Midbrain (tissue), 1 donor: ENCODE data around the gene RPL7A.

ENCODE experiments used
- DNase-seq: peaks from one replicate; lab custom pipeline; 2025; lab: John Stamatoyannopoulos, UW

RPL7A gene

DNA sequence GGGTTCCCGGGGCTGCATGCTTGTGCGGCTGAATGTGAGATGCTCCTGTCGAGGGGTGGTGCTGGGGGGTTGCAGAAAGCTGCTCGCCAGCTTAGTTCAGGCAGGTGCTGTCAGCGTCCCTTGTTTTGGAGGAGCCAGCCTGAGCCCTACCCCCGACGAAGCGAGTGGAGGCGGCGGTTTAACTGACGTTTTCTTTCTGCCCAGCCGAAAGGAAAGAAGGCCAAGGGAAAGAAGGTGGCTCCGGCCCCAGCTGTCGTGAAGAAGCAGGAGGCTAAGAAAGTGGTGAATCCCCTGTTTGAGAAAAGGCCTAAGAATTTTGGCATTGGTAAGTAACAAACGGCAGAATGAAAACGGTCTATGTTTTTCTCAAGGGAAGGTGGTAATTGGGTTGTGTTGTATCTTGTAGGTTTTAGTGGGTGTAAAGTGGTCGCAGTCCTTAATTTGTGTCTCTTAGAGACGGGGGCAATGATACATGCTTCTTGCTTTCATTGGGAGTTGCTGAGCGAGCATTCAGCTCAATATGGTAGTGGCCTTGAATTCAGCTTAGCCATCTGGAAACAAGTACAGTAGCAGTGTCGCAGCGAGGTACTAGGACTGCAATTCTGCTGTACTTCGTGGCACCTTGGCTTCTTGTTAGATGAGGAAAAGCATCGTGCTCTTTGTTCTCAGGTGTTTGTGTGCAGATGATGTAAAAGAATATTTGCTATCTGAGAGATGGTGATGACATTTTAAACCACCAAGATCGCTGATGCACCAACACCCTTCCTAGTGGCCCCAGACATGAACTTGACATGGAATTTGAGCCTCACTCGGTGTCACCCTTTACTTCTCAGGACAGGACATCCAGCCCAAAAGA, 928 bp downstream of the RPL7A start:
- no peak for DNase-seq

DNA sequence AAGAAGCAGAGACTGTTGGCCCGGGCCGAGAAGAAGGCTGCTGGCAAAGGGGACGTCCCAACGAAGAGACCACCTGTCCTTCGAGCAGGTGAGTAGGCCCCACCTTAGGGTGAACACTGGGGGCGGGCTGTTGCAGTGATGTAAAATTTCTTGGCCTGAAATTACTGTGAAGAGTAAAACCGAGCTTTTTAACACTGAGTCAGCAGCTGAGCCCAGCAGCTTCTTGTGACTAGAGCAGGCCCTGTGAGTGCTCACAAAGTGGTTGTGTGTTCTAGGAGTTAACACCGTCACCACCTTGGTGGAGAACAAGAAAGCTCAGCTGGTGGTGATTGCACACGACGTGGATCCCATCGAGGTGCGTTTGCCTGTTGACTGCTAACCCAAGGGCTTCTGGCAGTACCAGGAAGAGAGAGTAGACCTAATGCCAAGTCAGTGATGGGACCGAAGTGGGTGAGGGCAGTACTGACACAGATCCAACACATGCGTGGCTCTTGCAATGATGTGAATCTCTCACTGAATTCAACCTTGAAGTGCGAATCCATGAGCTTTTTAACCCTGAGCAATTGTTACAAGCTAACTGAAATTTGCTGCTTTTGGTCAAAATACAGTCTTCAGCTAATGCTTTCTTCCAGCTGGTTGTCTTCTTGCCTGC, 2.1 kb downstream of the RPL7A start:
- DNase-seq: no peak

DNA sequence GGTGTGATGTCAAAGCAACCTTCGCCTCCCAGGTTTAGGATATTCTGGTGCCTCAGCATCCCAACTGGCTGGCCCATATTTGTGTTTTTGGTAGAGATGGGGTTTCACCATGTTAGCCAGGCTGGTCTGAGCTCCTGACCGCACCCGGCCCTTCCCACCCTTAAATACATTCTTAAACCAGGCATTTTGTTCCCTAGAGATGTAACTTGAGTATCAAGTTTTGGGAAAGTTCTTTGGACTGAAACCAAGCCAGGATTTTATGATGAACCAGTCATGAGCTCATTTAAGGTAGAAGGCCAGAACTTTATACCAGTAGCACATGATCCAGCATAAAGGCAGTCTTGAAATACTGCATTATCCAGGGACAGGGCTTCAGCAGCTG, 3.5 kb downstream of the RPL7A start:
- no peak for DNase-seq

DNA sequence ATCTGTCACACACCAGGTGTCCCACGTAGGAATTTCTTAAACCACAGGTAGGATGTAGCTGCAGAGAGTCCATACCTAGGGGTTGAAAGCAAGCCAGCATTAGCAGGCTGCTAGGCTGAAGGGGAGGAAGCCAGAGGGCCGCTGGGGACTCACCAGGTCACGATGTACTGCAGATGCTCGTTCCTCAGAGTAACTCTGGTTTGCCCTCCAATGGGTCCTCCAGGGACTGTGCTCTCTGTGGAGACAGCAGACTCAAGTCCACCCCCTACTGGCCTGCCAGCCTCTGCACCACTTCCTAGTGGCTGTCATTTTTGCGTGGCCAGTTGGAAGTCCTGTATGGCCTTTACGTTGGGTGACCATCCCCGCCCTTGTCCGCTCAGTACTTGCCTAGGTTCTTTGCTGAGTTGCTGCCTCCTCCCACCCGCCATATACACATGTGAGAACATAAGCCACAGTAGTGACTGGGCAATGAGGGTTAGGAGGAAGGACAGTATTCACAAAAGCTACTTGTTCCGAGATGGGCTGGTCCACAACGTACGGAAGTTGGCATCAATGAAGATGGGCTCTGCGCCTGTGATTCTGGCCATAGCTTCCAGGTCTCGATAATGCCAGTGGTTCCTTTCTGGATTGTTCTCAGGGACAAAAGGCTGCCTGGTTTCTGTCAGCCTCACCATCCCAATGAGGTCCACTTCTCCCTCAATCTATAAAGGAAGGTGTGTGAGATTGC, 4.1 kb downstream of the RPL7A start:
- no peak for DNase-seq

DNA sequence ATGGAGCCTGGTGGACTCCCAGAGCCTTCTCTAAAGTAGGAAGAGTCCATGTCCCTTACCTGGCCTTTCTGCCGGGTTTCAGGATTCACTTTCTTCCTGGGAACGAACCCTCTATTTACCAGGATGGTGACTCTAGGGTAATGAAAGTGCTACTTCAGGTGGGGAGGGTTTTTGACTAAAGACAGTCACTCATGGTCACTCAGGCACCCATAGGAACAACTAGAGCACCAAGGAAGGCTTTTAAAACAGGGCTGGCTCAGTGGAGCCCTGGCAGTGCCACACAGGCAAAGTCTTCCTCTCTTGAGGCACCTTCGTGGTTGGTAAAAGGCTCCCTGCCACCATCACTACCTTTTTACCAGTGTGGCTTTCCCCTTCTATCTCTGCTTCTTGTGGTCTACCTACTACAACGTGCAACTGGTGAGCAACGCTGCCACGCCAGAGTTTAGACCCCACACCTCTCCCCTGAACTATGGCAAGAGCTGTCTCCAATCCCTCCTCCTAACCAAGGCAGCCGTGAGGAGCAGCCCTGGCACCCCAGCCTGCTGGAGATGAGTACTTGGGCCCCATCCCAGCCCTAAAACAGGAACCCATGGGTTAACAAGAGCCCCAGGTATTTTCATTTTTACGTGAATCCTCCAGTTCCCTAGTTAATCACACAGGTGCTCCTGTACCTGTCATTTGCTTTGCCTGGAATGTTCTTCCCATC, 4.8 kb downstream of the RPL7A start:
- DNase-seq: no peak

DNA sequence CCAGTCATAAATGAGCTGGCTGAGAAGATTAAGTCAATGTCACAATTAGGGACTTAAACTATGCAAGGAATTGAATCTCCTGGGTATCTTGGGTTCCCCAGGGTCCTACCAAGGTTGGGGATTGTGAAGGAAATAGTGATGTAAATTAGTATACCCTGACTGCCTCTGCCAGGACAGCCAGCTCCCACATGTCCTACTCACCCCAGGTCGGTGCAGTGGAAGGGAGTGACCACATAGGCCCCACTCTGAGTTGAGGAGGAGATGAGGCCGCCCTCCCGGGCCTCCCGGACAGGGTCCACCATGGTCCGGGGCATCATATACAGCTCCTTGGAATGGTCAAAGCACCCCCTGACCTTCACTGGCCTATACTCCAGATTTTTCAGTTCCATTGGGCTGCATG, 5.5 kb downstream of the RPL7A start:
- no peak for DNase-seq

DNA sequence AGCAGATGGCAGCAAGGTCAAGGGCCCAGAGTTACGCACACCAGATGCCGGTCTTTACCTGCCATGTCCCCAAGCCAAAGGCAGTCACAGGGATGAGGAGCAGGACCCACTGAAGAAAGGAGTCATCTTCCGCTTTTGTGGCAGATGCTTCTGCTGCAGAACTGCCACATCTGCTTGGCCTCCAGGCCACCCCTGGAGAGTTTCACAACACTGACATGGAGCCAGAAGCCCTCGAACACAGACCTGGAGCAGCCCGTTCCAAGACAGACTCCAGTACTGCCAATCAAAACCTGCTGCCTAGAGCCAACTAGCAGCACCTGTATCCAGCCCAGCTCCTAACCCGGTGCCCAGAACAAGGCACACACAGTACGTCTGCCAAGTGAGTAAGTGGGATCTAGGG, 6.7 kb downstream of the RPL7A start:
- no peak for DNase-seq

DNA sequence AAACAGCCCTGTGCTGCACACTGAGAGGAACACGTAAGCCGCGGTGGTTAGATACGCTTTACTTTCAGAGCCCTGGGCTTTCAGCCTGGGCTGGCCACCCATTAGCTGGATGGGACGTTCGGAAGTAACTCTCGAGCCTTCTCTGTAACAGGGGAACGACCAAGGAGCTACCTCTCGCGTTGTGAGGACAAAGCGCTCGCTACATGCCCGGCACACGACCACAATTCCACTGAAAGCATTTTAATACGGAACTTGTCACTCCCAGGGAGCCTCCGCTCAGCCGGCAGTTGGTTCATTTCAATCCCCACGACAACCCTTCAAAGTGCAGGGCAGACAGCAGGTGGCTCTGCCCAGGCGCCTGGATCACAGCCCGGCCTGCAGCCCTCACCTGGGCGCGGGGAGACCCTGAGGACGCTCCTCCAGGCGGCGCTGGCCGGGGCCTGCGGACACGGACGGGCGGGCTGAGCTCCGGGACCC, 7.9 kb downstream of the RPL7A start:
- DNase-seq: no peak

DNA sequence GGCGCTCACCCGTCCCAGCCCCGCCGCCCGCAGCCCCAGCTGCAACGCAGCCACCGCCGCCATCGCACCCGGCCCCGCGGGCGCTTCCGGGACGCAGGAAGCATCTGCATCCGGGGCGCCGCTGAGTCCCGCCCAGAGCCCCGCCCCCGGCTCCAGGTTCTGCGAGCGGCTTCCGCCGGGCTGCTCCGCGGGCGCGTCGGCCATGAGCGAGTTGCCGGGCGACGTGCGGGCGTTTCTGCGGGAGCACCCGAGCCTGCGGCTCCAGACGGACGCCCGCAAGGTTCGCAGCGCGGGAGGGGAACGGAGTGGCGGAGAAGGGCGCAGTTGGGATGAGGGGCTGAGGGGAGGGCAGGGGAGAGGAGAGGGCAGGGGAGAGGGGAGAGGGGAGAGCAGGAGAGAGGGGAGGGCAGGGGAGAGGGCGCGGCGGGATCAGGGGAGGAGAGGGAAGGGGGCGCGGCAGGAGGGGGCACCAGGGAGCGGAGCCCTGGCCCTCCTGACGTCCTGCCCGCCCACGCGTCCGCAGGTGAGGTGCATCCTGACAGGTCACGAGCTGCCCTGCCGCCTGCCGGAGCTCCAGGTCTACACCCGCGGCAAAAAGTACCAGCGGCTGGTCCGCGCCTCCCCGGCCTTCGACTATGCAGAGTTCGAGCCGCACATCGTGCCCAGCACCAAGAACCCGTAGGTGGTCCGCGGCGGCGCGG, 8.5 kb downstream of the RPL7A start, which contains the start of the genes SURF1 and SURF2:
Gene SURF1 (minus strand): TSS at position 97 of the 701 bp plus-strand sequence. CDS start 34 bp downstream, at position 63.
Gene SURF2 (plus strand): TSS at position 160 of the 701 bp plus-strand sequence. CDS start 43 bp downstream, at position 203.
- DNase-seq: peak; percentile 85

DNA sequence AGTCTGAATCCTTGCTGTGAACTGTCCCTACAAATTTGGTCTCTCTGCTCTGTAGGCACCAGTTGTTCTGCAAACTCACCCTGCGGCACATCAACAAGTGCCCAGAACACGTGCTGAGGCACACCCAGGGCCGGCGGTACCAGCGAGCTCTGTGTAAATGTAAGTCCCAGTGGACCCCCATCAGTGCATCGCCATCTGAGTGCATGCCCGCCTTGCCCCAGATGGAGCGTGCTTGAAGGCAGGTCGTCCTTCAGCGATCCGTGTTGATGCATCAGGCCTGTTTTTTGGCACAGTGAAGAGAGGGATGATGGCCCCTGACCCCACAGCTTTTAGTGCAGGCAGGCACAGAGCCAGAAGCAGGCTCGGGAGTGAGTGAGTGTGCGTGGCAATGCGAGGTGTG, 9.6 kb downstream of the RPL7A start:
- DNase-seq: no peak

DNA sequence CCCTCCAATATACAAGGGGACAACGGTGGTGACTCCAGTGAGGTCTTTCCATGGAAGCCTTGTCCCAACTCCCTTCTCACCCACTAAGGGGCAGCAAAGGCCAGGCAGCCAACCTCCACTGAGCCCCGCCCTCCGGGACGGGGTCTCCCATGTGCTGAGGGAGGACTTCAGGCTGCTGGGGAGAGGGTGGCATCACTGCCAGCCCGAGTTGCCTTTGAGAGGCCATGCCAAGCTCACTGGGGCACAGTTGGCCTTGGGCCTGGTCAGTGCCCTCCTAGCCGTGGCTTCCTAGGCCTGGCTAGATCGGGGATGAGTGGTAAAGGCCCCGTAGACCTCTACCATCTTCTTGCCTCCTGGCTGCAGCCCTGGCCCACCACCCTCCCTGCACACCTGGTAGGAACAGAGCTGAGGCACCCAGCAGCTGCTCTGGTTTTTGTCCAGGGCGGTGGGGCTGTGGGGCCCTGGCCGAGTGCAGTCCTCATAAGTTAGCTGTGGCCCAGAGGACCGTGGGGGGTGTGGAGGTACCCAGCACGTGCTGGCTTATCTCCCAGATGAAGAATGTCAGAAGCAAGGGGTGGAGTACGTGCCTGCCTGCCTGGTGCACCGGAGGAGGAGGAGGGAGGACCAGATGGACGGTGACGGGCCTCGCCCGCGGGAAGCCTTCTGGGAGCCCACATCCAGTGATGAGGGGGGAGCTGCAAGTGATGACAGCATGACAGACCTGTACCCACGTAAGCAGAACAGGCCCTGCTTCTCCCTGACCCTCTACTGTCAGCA, 11.6 kb downstream of the RPL7A start:
- DNase-seq: no peak

DNA sequence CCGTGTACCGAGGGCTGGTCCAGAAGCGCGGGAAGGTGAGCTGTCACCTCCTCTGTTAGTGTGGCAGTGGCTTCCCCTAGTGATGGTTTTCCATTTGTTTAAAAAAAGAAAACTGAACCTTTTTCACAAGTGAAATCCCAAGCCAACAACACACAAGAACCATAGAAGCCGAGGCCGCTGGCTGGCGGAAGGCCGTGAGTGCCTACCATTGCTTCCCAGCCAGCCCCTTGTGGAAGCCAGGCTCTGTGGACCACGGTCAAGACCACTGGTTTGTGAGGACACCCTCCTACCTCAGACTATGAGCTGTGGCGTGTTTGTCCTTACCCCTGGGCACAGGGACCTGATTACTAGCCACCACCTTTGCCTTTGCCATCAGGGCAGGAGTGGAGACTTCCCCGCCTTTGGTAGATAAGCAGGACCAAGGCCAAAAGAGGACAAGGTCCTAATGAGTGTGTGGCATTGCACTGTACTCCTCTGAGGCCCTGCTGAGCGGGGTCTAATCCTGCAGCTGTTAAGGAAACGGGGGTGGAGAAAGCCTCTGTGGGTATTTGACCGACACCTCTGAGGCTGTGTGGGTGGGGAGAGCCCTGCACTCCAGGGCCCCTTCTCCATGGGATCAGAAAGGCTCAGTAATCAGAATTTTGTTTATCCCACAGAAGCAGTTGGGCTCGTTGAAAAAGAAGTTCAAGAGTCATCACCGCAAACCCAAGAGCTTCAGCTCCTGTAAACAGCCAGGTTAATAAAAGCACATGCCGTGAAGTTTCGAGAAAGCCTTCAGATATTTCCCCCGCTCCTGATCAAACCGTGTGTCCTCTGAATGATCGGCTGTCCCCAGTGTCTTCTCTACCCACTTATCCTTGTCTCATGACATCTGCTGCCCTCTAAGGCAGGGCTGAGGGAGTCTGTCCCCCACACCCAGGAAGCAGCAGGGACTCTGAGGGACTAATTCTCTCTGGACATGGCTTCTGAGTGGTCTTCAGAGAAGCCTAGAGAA, 12.7 kb downstream of the RPL7A start:
- DNase-seq: no peak

DNA sequence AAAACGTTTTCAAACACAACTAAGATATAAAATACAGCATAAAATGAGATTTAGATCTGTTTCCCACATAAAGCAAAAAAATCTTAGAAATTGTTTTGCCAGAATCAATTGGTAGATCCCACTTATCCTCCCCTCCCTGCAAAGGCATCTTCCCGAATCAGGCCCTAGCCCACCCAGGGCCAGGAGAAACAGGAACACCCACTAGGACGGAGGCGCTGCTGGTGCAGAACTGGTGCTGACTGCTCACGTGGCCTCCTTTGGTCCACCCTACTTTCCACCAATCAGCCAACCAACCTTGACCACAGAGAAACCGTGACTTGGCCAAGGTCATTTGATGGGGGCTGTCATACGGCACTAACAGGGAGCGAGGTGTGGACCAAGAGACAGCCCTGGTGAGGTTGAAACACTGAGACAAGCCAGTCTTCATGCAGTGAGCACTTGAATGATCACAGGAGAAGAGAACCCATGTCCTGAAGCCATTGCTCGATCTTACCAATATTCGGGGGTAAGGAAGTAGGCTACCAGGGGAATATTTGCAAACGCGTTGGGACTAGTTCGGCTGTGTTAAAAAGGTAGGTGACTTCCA, 13.6 kb downstream of the RPL7A start:
- no peak for DNase-seq

DNA sequence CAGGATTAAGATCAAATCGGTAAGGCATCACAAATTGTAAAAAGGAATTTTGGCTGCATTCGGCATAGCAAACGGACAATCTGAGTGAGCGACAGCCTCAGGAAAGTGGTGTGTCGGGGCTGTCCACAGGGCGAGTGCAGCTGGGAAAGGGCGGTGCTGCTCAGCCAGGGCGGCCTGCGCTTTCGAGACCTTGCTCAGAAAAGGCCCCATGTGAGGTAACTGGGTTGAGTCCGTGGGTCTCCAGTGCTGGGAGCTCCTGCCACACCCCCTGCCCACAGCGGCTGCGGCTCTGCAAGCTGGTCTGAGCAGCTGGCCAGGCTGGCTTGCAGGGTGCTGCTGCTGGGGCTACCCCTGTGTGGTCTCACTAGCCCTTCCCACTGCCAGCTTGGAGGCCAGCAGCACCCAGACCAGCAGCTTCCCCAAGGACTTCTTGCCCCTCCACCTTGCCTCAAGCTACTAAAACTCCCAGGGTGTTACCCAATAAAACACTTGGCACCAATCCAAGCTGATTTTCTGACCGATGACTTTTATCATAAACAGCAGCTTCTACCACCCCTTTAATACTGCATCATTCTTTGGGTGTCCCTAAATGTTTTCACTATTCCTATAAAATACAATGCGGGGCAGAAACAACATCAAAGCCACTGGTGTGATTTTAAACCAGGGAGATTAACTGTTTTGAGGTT, 14.5 kb downstream of the RPL7A start:
- DNase-seq: no peak

DNA sequence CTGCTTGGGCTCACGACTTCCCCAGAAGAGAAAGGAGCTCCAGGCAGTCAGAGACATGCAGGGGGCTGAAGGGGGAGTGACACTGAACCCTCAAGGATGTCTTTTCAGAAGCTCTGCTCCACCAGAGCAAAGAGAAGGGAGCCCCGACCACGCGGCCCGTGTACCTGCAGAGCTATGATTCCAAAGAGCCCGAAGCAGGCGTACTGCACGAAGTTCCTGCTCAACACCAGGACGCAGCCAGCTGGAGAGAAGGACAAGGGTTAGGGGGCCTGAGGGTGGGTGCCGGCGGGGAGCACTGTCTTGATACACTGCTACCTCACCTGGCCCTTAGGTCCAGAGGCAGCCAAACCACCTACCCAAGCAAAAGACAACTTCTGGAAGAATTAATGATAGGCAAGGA, 18.4 kb downstream of the RPL7A start:
- DNase-seq: no peak

DNA sequence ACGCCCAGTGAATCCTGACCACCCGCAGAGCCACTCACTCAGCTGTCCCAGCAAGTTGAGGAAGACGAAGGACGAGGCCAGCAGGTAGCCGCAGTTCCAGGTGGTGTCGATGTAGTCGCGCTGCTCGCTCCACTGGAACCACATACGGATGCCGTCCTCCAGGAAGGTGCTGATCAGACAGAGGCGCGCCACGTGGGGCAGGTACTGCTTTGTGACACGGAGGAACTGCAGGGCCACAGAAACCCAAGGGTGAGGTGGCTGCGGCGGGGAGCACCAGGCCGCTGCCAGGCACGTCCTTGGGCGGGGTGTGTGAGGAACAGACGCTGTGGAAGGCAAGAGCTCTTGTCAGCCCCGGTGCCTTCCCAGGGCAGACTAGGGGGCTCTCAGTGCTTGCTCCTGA, 19.2 kb downstream of the RPL7A start:
- no peak for DNase-seq

DNA sequence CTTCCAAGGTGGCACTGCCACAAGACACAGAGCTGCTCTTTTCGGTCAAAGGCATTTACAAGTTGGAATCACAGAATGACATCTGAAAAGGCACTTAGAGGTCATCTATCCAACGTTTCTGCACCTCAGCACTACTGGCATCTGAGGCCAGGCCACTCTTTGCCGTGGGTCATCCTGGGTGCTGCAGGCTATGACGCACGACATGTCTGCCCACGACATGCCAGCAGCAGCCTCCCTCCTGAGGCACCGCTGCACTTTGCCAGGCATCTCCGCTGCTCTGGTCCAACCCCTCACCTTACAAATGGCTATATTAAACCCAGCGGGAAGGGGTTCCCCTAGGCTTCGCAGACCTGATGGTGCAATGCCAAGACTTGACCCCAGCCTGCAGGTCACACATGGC, 19.8 kb downstream of the RPL7A start:
- DNase-seq: no peak

DNA sequence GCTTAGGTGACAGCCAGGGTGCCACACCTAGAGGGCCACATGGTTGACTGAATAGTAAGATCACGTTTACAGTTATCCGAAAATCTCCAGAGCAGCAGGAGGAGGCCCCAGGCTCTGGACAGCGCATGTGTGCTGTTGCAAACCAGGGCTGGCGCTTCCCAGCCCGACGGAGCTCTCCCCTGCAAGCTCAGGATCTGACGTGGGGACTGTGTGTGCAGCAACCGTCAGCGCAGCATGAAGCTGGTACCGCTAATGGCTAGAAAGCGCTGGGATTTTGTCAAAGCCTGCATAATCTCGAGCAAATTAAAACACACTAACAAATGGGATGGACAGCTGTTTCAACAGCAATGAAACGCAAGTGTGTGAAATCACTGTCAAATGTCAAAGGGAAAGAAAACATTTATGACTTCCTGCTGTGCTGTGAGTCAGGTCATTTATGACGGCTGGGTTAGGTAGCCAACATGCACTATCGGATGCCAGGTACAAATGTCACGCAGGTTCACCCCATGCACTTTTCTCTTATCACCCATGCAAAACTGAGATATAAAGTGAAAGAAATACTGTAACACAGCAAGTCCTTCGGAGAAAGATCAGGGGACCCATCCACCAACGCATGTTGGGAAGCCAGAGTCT, 20.3 kb downstream of the RPL7A start:
- no peak for DNase-seq
